Measurements from ENCODE around the gene ZNF772.
"Not testable (repeated sequence)": the region's sequence is repeated elsewhere in the genome, so short reads cannot be mapped to it uniquely, and the experiment has no call there.

The ZNF772 gene

DNA sequence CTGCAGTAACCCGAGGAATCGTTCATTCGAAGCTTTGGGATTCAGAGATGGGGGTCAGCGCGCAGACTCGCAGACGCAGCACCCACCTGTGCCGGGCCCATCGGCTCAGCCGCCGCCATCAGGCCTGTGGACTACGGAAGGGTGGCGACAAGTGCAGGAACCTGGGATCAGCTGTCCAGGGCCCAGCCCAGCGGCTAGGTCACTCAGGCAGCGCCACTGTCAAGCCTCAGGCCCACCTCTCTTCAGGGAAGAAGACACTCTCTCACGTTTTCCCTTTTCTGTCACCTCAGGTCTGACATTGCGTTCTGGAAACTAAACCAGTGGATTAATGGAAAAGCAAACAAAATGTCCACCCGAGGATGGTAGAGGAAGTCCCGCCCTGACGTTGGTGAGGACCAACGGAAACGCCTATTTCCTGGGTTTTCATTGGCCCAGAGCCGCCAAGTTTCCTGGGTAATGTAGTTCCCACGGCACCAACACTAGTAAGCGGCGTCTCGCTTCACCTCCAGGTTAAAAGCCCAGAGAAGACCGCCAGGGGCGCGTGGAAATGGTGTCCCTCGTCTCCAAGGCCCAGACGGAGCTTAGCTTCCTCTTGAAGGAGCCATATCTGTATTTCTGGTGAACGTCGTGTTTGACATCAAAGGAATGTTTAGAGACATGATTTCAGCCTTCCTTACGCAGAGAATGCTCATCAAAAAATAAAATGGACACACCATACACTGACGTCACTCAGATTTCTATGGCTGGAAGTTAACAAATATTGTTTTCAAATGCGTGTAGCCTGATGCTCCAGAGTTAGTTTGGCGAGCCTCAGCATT, at the start of gene ZNF772:
Gene ZNF772, minus strand, starts transcription at position 376 of the 818 bp plus-strand sequence. Its CDS starts 257 bp downstream, at position 119.
- DNase-seq = peak; percentile 43 to 95 (median 85)

DNA sequence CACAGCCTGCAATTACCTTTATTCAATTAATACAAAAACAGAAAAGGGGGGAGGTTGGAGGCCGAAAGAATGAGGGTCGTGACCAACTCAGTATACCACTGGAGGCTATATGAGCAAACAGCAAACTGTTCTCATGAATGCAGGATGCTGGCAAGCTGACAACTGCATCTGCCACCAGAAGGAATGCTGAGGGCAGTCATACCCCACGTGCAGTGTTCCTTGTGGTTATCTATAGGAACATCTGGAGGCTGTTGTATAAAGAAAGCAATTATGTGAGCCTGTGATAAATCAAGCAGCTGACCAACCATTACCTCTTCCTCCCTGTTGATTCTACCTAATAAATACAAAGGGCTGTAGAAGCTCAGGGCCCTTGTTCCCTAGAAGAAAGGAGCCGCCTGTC, 40.7 kb upstream of the ZNF772 start:
- not testable (repeated sequence) for DNase-seq

DNA sequence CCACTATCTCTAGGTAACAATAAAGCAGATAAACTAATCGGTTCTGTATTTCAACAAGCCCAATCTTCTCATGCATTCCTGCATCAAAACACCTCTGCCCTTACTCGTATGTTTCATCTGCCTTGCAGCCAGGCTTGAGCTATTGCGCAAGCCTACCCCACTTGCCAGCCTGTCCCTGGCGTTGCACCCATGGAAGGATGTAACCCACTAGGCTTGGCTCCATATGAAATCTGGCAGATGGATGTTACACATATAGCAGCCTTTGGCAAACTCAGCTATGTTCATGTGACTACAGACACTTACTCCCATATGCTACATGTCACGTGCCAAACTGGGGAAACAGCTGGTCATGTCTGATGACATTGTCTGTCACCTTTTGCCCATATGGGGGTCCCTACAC, 37.9 kb upstream of the ZNF772 start:
- DNase-seq = peak in 11 of 58 donors; percentile 0 to 27 (median 9)

DNA sequence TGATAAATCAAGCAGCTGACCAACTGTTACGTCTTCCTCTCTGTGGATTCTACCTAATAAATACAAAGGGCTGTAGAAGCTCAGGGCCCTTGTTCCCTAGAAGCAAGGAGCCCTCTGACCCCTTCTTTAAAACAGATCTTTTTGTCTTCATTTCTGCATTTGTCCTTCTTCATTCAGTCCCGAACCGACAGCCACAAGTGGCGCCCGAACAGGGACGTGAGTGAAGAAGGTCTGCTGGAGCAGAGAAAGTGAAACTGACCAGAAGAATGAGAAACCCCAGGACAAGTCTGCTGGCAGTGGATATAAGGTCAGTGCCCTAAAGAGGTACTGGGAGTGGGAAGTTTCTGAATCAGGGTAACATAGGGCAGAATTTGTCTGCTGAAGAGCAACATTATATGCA, 35.5 kb upstream of the ZNF772 start:
- DNase-seq = no peak

DNA sequence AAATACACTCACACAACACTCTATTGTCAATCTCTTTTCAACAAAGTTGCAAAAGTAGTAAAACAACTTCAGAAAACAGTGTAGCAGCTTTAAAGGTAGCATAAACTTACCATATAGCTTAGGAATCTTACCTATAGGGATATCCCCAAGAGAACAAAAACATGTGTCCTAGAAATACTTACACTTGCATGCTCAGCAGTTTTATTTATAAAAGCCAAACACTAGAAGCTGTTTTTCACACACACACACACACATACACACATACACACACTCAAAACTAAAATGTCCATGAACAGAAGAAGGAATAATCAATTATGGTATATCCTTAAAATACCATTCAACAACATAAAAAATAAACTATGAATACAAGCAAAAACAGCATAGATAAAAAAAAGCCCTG, 34.1 kb upstream of the ZNF772 start:
- no peak for DNase-seq

DNA sequence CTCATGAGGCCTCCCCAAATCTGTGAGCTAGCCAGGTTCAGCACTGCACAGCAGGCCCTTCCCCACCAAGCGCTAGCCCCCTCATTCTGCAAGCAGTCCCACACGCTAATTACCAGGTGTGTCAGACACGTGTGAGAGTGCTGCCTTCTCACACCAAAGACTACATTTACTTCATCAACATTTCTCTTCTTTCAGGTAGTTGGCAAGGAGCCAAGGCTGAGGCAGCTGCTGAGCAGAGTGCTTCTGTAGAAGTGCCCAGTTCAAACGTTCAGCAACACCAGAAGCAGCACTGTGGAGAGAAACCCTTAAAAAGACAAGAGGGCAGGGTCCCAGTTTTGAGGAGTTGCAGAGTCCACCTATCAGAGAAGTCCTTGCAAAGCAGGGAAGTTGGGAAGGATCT, 28.8 kb upstream of the ZNF772 start:
- no peak for DNase-seq

DNA sequence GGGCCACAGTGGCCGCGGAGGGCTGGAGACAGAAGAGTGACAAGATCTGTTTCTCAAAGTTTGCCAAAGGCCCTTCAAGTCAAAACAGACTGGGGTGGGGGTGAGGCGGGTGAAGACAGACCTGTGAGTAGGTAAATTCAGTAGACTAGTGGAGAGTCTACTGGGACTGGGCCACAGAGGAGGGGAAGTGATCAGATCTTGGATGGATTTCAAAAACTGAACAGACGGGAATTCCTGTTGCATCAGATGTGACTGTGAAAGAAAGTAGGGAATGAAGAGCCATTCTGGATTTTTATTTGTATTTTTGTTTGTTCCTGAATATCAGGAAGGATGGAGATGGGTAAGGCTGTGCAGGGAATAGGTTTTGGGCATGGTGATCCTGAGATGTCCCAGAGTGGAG, 23.0 kb upstream of the ZNF772 start:
- not testable (repeated sequence) for DNase-seq

DNA sequence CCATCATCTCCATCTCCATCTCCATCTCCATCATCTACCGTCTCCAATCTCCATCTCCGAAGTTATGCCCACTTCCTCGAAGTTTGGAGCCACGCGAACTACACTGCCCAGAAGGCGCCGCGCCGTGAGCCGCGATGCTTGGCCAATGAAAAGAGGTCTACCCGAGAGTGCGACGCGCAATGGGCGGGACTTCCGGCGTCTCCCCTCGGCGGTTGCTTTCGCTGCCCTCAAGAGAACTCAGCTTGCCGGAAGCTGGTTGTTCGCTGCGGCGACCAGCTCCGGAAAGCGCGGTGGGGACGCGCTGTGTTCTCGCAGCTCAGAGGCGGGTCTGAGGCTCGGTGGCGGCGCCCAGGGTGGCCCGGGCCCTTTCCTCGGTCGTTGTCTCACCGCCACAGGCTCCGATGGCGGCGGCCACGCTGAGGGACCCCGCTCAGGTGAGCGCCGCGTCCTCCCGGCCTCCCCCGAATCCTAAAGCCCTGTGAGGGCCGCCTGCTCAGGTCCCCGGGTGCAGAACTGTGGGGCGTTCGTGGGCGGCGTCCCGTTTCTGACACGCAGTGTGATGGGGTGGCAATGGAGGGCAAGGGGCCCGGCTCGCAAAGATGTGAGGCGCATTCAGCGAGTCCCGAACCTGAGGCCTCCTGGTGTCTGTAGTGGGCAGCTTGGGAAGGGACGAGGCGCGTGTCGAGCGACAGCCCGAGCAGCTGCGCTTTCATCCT, 22.5 kb upstream of the ZNF772 start, which contains the start of gene ZNF773:
Gene ZNF773, plus strand, starts transcription at position 259 of the 716 bp plus-strand sequence. Its CDS starts 143 bp downstream, at position 402.
- peak; percentile 13 to 92 (median 76) for DNase-seq

DNA sequence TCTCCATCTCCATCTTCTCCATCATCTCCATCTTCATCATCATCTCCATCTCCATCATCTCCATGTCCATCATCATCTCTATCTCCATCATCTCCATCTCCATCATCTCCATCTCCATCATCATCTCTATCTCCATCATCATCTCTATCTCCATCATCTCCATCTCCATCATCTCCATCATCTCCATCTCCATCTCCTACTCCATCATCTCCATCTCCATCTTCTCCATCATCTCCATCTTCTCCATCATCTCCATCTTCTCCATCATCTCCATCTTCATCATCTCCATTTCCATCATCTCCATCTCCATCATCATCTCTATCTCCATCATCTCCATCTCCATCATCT, 21.9 kb upstream of the ZNF772 start:
- not testable (repeated sequence) for DNase-seq

DNA sequence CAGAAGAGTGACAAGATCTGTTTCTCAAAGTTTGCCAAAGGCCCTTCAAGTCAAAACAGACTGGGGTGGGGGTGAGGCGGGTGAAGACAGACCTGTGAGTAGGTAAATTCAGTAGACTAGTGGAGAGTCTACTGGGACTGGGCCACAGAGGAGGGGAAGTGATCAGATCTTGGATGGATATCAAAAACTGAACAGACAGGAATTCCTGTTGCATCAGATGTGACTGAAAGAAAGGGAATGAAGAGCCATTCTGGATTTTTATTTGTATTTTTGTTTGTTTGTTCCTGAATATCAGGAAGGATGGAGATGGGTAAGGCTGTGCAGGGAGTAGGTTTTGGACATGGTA, 10.9 kb upstream of the ZNF772 start:
- not testable (repeated sequence) for DNase-seq

DNA sequence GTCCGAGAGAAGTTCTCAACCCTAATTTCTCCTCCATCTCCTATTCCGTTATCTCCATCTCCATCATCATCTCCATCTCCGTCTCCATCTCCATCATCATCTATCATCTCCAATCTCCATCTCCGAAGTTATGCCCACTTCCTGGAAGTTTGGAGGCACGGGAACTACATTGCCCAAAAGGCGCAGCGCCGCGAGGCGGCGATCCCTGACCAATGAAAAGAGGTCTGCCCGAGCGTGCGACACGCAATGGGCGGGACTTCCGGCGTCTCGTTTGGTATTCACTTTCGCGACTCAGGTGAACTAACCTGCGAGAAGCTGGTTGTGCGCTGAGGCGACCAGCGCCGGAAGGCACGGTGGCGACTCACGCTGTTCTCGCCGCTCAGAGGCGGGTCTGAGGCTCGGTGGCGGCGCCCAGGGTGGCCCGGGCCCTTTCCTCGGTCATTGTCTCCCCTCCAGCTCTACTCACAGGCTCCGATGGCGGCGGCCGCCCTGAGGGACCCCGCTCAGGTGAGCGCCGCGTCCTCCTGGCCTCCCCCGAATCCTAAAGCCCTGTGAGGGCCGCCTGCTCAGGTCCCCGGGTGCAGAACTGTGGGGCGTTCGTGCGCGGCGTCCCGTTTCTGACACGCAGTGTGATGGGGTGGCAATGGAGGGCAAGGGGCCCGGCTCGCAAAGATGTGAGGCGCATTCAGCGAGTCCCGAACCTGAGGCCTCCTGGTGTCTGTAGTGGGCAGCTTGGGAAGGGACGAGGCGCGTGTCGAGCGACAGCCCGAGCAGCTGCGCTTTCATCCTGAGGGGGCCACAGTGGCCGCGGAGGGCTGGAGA, 10.3 kb upstream of the ZNF772 start, which contains the start of gene ZNF419:
Gene ZNF419, plus strand, starts transcription at position 274 of the 822 bp plus-strand sequence. Its CDS starts 201 bp downstream, at position 475.
- DNase-seq = peak; percentile 37 to 95 (median 83)

DNA sequence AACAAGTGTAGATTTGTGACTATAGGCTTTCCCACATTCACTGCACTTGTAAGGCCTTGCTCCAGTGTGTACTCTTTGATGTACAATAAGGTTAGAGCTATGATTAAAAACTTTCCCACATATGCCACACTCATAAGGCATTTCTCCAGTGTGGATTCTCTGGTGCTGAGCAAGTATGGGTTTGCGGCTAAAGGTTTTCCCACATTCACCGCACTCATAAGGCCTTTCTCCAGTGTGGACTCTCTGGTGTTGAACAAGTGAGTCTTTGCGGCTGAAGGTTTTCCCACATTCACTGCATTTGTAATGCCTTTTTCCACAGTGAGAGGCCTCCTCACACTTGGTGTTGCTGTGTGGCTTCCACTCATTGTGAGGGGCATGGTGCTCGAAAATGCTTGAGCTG, 3.7 kb downstream of the ZNF772 start:
- DNase-seq = no peak

DNA sequence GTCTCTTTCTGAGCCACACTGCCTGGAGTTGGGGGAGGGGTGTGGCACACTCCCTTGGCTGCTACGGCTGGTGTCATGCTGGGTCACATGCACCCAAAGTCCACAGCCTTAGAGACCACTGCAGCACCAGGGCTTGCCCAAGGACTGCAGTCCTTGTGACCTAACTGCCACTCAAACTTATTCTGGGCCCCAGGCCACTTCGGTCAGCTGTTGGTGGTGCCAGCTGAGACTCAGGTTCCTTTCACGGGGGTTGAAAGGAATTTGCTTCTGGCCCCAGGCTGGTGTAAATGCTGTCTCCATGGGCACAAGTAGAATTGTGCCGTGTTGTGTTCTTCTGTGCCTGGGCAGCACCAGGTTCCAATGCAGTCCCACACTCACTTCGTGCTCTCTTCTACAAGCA, 10.9 kb downstream of the ZNF772 start:
- no peak for DNase-seq

DNA sequence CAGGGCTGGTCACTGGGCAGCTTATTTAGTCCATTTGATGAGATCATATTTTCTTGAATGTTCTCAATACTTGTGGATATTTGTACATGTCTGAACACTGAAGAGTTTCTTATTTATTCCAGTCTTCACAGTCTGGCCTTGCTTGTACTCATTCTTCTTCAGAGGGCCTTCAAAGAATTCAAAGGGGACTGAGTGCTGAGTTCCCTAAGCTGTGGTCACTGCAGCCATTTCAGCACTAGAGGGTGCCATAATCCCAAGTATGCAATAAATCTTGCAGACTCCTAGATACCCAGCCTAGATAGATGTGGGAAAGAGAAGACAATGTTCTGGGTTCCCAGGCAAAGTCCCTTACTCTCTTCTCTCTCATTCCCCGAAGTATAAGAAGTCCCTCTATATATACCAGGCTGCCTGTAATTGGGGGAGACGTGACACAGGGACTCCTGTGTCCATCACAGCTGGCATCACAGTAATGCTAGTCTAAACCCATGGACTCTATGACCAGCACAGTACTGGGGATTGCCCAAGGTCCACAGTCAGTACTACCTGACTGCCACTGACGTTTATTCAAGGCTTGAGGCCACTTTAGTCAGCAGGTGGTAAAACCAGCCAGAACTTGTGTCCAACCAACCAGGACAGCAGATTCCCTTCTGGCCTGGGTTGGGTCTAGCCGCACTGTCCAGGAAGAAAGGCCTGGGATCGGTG, 11.5 kb downstream of the ZNF772 start:
- no peak for DNase-seq

DNA sequence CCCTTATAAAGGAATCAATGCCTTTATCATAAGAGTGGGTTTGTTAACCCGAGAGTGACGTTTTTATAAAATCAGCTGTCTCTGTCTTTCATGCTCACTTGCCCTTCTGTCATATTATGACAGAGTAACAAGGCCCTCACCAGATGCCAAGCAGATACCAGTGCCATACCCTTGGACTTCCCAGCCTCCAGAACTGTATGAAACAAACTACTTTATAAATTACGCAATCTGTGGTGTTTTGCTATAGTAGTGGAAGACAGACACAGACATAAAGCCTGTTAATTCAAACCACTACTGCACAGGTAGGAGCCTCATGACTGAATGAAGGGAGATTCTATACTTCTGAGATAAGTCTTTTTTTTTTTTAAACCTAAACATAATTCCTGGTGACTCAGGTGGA, 25.1 kb downstream of the ZNF772 start:
- DNase-seq = no peak

DNA sequence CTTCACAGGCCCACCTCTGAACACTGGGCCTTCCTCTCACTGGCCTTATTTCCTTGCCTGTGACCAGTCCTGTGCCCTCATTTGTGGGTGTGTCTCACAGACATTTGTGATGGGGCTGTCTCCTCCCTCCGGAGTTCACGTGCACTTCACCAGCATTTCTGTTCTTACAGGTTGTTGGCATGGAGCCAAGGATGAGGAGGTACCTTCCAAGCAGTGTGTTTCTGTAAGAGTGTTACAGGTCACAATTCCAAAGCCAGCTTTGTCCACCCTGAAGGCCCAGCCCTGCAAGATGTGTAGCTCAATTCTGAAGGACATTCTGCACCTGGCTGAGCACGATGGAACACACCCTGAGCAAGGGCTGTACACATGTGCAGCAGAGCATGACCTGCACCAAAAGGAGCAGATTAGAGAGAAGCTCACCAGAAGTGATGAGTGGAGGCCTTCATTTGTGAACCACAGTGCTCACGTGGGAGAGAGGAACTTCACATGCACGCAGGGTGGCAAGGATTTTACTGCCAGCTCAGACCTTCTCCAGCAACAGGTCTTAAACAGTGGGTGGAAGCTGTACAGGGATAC, 34.2 kb downstream of the ZNF772 start:
- DNase-seq = no peak

DNA sequence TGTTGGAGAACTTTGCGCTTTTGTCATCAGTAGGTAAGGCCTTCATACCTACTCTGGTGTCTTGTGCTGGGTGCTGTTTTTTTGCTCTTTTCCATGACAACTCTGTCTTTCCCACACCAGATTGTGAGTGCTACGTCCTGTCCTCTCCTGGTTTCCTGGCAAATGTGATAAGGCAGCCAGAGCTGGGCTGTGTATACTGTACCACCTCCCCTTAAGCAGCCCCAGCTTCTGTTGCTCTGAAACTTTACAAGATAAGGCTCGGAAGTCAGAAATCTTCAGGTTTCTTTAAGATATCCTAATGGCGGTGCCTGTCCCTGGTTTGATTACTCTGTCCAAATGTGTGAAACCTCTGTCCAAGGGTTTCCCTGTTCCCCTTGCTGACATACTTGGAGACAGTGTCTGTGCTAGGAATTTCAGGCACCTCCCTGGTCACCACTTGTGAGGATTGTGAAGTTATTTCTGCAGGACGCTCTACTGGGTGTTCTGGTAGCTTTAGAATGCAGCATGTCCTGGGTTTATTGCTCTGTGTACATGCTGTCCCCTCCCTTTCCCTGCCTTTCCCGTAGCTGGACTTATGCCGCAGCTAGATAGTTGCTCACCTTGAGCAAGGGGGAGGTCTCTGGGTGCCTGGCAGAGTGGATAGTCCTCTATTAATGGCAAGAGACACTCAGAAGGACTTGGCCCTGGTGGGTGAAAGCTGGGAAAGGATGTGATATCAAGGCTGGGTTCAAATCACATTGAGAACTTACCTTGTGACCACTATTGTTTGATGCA, 35.2 kb downstream of the ZNF772 start:
- peak in 1 of 58 donors; percentile 2 for DNase-seq

DNA sequence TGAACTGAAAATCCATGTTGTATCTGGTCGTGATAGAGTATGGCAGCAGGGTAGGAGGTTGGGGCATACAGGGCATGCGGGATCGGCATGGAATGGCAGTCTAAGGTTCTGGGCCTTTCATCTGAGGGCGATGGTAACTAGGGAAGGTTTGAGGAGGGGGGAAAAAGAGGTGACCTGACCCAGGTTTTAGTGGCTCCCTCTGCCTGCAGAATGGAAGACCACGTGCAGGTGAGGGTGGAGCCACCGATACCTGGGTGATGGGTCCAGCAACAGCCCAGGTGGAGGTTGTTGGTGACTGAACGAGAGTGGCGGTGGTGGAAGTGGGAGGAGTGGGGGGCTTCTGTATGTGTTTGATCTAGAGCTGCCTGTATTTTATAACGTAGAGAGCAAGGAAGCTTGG, 38.4 kb downstream of the ZNF772 start:
- no peak for DNase-seq

DNA sequence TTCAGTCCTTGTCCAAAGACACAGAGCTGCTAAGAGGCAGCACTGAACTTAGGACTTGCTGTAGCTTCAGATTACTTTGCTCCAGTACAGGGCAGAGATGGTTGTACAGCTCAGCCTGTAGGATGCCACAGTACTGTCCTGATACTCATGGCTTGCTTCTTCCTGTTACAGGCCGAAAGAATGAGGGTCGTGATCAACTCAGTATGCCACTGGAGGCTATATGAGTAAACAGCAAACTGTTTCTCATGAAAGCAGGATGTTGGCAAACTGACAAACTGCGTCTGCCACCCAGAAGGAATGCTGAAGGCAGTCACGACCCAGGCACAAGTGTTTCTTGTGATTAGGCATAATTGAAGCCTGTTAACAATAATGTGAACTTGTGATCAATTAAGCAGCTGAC, 39.4 kb downstream of the ZNF772 start:
- DNase-seq = no peak

DNA sequence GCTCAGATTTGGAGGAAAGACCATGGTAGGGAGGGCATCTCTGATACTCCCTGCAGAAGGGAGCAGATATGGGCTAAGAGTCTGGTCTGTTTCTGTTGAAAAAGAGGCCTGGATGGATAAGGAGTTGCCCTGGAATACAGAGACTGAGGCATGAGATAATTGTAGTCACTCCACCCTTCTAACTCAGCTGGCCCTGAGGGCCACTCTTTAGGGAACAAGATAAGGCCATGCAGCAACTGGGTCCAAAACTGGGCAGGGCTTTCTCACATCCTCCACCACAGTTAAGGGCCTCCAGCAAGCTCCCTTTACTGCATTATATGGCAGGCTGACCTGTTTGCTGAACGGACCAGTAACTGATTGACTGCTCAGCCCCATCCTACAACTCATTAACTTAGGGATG, 40.9 kb downstream of the ZNF772 start:
- no peak for DNase-seq

All from anterior cingulate cortex (tissue), 58 donors.